KMS-11 (cell line): ENCODE measurements around the gene CDH1.
A peak's percentile ranks its signal among the peaks of the same experiment; 100 is the strongest.

ENCODE experiments used
- H2AFZ ChIP-seq: fragments of 200-600 bp; sonication (generic); 2 replicates; pipeline ENCODE4 v1.6.1; 2016; ENCODE audit warnings: antibody characterized with exemption, mixed run types, low read depth
- H3K27ac ChIP-seq: fragments of 200-600 bp; sonication (generic); 2 replicates; pipeline ENCODE4 v1.6.1; 2016; ENCODE audit warnings: mild to moderate bottlenecking, mixed run types
- H3K27me3 ChIP-seq: fragments of 200-600 bp; sonication (generic); 2 replicates; pipeline ENCODE4 v1.6.1; 2017; ENCODE audit warnings: mild to moderate bottlenecking, low read depth, mixed run types, moderate library complexity; ENCODE audit not compliant: insufficient read depth
- H3K36me3 ChIP-seq: fragments of 200-600 bp; sonication (generic); 2 replicates; pipeline ENCODE4 v1.6.1; 2017; ENCODE audit warnings: mild to moderate bottlenecking, mixed run types; ENCODE audit not compliant: insufficient read depth
- H3K4me1 ChIP-seq: fragments of 200-600 bp; sonication (generic); 2 replicates; pipeline ENCODE4 v1.6.1; 2016; ENCODE audit warnings: mild to moderate bottlenecking, low read depth, mixed run types; ENCODE audit not compliant: poor library complexity, severe bottlenecking
- H3K4me2 ChIP-seq: fragments of 200-600 bp; sonication (generic); 2 replicates; pipeline ENCODE4 v1.7.0; 2016; ENCODE audit warnings: mild to moderate bottlenecking, mixed run types
- H3K4me3 ChIP-seq: fragments of 200-600 bp; sonication (generic); IDR thresholded peaks from 2 replicates; pipeline ENCODE4 v1.6.1; 2017; ENCODE audit warnings: low read depth, low read length, mixed read lengths; ENCODE audit not compliant: insufficient read depth
- H3K79me2 ChIP-seq: fragments of 200-600 bp; sonication (generic); 2 replicates; pipeline ENCODE4 v1.6.1; 2016; ENCODE audit warnings: low read depth, mixed run types; ENCODE audit not compliant: insufficient read depth
- H3K9ac ChIP-seq: fragments of 200-600 bp; sonication (generic); 2 replicates; pipeline ENCODE4 v1.6.1; 2016; ENCODE audit warnings: mild to moderate bottlenecking, mixed run types
- H4K20me1 ChIP-seq: fragments of 200-600 bp; sonication (generic); 2 replicates; pipeline ENCODE4 v1.6.1; 2016; ENCODE audit warnings: mild to moderate bottlenecking, mixed run types; ENCODE audit not compliant: insufficient read depth
- TF ChIP-seq, protein P1 (sequence below): fragments of 200-600 bp; sonication (generic); conservative IDR thresholded peaks from 2 replicates; pipeline ENCODE4 v1.6.1; 2017; ENCODE audit warnings: low read depth, mild to moderate bottlenecking, antibody characterized with exemption, low read length, moderate library complexity, mixed read lengths

CDH1 gene

DNA sequence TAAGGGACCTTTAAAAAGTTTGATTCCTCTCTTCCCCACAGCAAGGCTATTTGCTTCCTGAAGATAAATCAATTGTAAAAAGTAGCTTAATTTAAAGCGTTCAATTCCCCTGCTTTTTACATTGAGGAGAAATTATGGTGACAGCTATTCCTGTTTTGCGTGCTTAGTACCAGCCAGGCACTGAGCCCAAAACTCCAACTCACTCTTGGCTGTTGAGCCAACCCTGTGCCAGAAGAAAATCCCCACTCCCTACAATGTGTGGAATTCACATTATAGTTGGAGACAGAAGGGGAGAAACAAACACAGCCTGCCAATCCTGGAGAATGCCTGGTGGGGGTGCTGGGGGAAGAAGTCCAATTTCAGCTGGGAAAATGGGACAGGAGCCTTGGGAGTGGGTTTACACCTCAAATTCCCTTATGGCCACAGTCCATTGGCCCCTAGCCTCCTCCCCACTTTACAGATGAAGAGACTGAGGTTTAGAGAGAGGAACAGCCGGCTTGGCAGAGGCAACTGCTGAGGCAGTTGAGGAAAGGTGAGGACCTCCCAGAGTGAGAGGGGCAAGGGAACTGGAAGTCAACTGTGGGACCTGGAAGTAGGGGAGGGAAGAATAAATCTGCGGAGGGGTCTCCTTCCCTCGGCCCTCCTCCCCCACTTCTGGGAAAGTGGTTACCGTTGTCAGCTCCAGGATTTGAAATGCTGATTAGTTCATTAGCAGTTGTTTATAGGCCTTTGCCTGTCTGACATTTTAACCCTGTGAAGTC lies 26.1 kb downstream of the CDH1 start:
- 0 out of 2 replicates have a peak overlapping the region, but pooled peaks have one; percentile 6 for H3K9ac ChIP-seq

GRCh38 chr16:68764862-68765261 lies 27.8 kb downstream of the CDH1 start:
- Histone ChIP-seq H3K4me1 (peaks cover 88% of the 10 kb centered on the region), H3K27me3 (no peaks in the 10 kb centered on the region; the same call in 1 of the 2 replicates), H3K36me3 (no peaks in the 10 kb centered on the region), H2AFZ (peak overlapping the region; percentile 50; the same call in 1 of the 2 replicates), H3K27ac (peak overlapping the region; percentile 91), H3K9ac (peak overlapping the region; percentile 57; the same call in 1 of the 2 replicates), H3K4me2 (peak overlapping the region; percentile 91), H3K79me2 (no peaks in the 10 kb centered on the region), H4K20me1 (no peaks in the 10 kb centered on the region), H3K4me3 (no peak overlapping the region)
- TF ChIP-seq, protein P1, sequence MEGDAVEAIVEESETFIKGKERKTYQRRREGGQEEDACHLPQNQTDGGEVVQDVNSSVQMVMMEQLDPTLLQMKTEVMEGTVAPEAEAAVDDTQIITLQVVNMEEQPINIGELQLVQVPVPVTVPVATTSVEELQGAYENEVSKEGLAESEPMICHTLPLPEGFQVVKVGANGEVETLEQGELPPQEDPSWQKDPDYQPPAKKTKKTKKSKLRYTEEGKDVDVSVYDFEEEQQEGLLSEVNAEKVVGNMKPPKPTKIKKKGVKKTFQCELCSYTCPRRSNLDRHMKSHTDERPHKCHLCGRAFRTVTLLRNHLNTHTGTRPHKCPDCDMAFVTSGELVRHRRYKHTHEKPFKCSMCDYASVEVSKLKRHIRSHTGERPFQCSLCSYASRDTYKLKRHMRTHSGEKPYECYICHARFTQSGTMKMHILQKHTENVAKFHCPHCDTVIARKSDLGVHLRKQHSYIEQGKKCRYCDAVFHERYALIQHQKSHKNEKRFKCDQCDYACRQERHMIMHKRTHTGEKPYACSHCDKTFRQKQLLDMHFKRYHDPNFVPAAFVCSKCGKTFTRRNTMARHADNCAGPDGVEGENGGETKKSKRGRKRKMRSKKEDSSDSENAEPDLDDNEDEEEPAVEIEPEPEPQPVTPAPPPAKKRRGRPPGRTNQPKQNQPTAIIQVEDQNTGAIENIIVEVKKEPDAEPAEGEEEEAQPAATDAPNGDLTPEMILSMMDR: no peak

More for the DNA sequence above, 26.1 kb downstream of the CDH1 start:
- Histone ChIP-seq H3K4me2 (peak overlapping the region; percentile 91), H3K36me3 (no peaks in the 10 kb centered on the region), H3K79me2 (no peaks in the 10 kb centered on the region), H3K27ac (no peak overlapping the region; the same call in 1 of the 2 replicates), H4K20me1 (no peaks in the 10 kb centered on the region), H3K4me3 (no peak overlapping the region), H2AFZ (no peak overlapping the region), H3K27me3 (no peaks in the 10 kb centered on the region), H3K4me1 (peaks cover 100% of the 10 kb centered on the region)
- TF ChIP-seq, protein P1: no peak

DNA sequence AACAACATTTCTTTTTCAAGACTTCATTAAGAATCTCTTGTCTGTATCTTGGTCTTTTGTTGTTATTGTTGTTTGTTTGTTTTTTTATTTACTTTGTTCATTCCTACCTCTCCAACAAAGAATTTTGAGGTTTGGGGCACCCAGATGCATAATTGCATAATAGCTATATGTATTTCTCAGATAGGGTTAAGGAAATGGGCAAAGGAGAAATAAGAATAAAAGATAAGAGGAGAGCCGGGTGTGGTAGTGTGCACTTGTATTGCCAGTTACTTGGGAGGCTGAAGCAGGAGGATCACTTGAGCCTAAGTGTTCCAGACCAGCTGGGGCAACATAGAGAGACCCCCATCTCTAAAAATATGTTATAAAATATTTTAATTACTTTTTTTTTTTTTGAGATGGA lies 30.5 kb downstream of the CDH1 start:
- no peaks in the 10 kb centered on the region for H4K20me1 ChIP-seq
- 0 out of 2 replicates have a peak overlapping the region, but pooled peaks have one; percentile 3 for H3K4me2 ChIP-seq

GRCh38 chr16:68768175-68768574 lies 31.1 kb downstream of the CDH1 start:
- Histone ChIP-seq H3K79me2 (no peaks in the 10 kb centered on the region), H3K27ac (no peak overlapping the region), H3K4me1 (peaks cover 55% of the 10 kb centered on the region)

More for the DNA sequence above, 30.5 kb downstream of the CDH1 start:
- H3K79me2 ChIP-seq: no peaks in the 10 kb centered on the region
- no peak overlapping the region for H2AFZ ChIP-seq
- no peak overlapping the region for H3K4me3 ChIP-seq
- H3K4me1 ChIP-seq: peaks cover 61% of the 10 kb centered on the region
- H3K36me3 ChIP-seq: no peaks in the 10 kb centered on the region
- peaks cover 4% of the 10 kb centered on the region; the same call in 1 of the 2 replicates for H3K27me3 ChIP-seq
- H3K9ac ChIP-seq: no peak overlapping the region
- H3K27ac ChIP-seq: no peak overlapping the region
- TF ChIP-seq, protein P1: no peak

More at GRCh38 chr16:68768175-68768574, 31.1 kb downstream of the CDH1 start:
- no peaks in the 10 kb centered on the region for H4K20me1 ChIP-seq
- peaks cover 8% of the 10 kb centered on the region; the same call in 1 of the 2 replicates for H3K27me3 ChIP-seq
- no peak overlapping the region for H3K9ac ChIP-seq
- H3K4me3 ChIP-seq: no peak overlapping the region
- no peak overlapping the region for H3K4me2 ChIP-seq
- no peak overlapping the region for H2AFZ ChIP-seq
- no peaks in the 10 kb centered on the region for H3K36me3 ChIP-seq
- TF ChIP-seq, protein P1: no peak
